ENCODE measurements around the gene CNOT2.

GRCh38 chr12:70264067-70264867, 21.0 kb downstream of the CNOT2 start:
- TF ChIP-seq EP300 (IDR thresholded peaks at IDR 0.05) (no peak), CTCF (IDR thresholded peaks at IDR 0.05) (no peak), POLR2A (IDR thresholded peaks at IDR 0.05) (no peak)
